Measurements from ENCODE around the gene SLC25A6.

DNA sequence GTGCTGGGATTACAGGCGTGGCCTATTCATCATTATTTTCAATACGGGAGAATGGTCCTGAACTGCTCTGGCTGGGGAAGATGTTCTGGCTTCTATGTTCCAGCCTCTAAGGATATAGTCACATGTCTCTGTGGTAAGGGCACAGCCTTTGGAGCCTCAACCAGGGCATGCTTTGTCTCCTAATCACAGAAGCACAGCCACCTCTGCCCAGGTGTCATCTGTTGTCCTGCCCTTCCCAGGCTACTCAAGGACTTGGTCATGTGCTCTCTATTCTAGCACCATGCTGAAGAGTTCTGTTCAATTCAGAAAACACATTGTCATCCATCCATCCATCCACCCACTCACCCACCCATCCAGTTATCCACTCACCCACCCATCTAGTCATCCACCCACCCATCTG, 31.3 kb upstream of the SLC25A6 start:
- no peak for TF ChIP-seq PAX8 (IDR thresholded peaks at IDR 0.05)
- no peak for TF ChIP-seq SRF (IDR thresholded peaks at IDR 0.05; ENCODE audit: low read depth in 2 of 2, low read length in 2 of 2)
- TF ChIP-seq, protein P1, sequence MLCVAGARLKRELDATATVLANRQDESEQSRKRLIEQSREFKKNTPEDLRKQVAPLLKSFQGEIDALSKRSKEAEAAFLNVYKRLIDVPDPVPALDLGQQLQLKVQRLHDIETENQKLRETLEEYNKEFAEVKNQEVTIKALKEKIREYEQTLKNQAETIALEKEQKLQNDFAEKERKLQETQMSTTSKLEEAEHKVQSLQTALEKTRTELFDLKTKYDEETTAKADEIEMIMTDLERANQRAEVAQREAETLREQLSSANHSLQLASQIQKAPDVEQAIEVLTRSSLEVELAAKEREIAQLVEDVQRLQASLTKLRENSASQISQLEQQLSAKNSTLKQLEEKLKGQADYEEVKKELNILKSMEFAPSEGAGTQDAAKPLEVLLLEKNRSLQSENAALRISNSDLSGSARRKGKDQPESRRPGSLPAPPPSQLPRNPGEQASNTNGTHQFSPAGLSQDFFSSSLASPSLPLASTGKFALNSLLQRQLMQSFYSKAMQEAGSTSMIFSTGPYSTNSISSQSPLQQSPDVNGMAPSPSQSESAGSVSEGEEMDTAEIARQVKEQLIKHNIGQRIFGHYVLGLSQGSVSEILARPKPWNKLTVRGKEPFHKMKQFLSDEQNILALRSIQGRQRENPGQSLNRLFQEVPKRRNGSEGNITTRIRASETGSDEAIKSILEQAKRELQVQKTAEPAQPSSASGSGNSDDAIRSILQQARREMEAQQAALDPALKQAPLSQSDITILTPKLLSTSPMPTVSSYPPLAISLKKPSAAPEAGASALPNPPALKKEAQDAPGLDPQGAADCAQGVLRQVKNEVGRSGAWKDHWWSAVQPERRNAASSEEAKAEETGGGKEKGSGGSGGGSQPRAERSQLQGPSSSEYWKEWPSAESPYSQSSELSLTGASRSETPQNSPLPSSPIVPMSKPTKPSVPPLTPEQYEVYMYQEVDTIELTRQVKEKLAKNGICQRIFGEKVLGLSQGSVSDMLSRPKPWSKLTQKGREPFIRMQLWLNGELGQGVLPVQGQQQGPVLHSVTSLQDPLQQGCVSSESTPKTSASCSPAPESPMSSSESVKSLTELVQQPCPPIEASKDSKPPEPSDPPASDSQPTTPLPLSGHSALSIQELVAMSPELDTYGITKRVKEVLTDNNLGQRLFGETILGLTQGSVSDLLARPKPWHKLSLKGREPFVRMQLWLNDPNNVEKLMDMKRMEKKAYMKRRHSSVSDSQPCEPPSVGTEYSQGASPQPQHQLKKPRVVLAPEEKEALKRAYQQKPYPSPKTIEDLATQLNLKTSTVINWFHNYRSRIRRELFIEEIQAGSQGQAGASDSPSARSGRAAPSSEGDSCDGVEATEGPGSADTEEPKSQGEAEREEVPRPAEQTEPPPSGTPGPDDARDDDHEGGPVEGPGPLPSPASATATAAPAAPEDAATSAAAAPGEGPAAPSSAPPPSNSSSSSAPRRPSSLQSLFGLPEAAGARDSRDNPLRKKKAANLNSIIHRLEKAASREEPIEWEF (IDR thresholded peaks at IDR 0.05; ENCODE audit: insufficient replicate concordance, low read depth, low read length), result no peak
- TF ChIP-seq, protein P2, sequence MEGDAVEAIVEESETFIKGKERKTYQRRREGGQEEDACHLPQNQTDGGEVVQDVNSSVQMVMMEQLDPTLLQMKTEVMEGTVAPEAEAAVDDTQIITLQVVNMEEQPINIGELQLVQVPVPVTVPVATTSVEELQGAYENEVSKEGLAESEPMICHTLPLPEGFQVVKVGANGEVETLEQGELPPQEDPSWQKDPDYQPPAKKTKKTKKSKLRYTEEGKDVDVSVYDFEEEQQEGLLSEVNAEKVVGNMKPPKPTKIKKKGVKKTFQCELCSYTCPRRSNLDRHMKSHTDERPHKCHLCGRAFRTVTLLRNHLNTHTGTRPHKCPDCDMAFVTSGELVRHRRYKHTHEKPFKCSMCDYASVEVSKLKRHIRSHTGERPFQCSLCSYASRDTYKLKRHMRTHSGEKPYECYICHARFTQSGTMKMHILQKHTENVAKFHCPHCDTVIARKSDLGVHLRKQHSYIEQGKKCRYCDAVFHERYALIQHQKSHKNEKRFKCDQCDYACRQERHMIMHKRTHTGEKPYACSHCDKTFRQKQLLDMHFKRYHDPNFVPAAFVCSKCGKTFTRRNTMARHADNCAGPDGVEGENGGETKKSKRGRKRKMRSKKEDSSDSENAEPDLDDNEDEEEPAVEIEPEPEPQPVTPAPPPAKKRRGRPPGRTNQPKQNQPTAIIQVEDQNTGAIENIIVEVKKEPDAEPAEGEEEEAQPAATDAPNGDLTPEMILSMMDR (IDR thresholded peaks at IDR 0.05 in 2 of 3, conservative IDR thresholded peaks at IDR 0.05 in 1 of 3; ENCODE audit: control insufficient read depth in 2 of 3, extremely low read depth in 1 of 3, insufficient read depth in 1 of 3, low read depth in 3 of 3, low read length in 3 of 3), result no peak
